GM12878 (cell line): ENCODE measurements around the gene CREG2. TPM values are rescaled to one million over a fixed set of nuclear protein-coding genes. Genes with fewer than 3 reads are reported as not detected.

Experiments used
- ATAC-seq: fragments of 200-7000 bp; cut with Tn5 transposase; 3 replicates; pipeline ENCODE4 v1.9.1; 2020; ENCODE audit warnings: mild to moderate bottlenecking, moderate library complexity
- BruUV-seq: library from RNA; stranded (reverse); fragments of 400-500 nt; replicated peaks from 2 replicates; lab custom pipeline; 2021; lab: Mats Ljungman, UMichigan
- CTCF ChIA-PET: fragments of 300-600 bp; sonication (Branson Sonifier 250); formaldehyde crosslinking; extraction: SDS; loops from one replicate; lab custom pipeline; 2021; ENCODE audit warnings: inconsistent platforms; lab: Yijun Ruan, JAX
- POLR2A ChIA-PET: fragments of 350-600 bp; formaldehyde crosslinking; extraction: SDS; loops from one replicate; lab custom pipeline; 2021; ENCODE audit warnings: inconsistent platforms; lab: Charles Lee
- RAD21 ChIA-PET: fragments of 300-600 bp; sonication (Branson Sonifier 250); formaldehyde crosslinking; loops from one replicate; lab custom pipeline; 2023; ENCODE audit warnings: antibody characterized with exemption; ENCODE audit not compliant: unreplicated experiment; lab: Charles Lee
- SMC1A ChIA-PET: fragments of 300-600 bp; sonication (Branson Sonifier 250); formaldehyde crosslinking; loops from one replicate; lab custom pipeline; 2023; ENCODE audit not compliant: unreplicated experiment, uncharacterized antibody; lab: Charles Lee
- DNase-seq: peaks from one replicate; pipeline ENCODE4 v3.0.0-alpha.2; 2011; ENCODE audit warnings: low read depth, low spot score
- FAIRE-seq: peaks from 3 replicates; lab custom pipeline; 2011; peaks lifted over from hg19 to GRCh38; lab: Jason Lieb, UNC
- H2AFZ ChIP-seq: 2 replicates; pipeline ENCODE4 v1.6.0; 2011; ENCODE audit warnings: low read depth, low read length, control low read depth; ENCODE audit not compliant: control insufficient read depth
- H3K27ac ChIP-seq: 2 replicates; pipeline ENCODE4 v1.5.1; 2011; ENCODE audit warnings: control low read depth; ENCODE audit not compliant: control insufficient read depth, insufficient read depth
- H3K27me3 ChIP-seq, 2 experiments: replicated peaks in 1 of 2; 2 replicates each; pipeline versions ENCODE4 v1.6.0 to v1.6.1; 2011; ENCODE audit warnings: low read length in 1 of 2; ENCODE audit not compliant: control insufficient read depth in 2 of 2, insufficient read depth in 2 of 2
- H3K36me3 ChIP-seq, 2 experiments: 2 replicates each; pipeline ENCODE4 v1.5.1; 2011; ENCODE audit warnings: low read length in 1 of 2; ENCODE audit not compliant: control insufficient read depth in 2 of 2, insufficient read depth in 2 of 2
- H3K4me1 ChIP-seq: 2 replicates; pipeline ENCODE4 v1.6.1; 2011; ENCODE audit warnings: mild to moderate bottlenecking, low read length, moderate library complexity, mixed read lengths; ENCODE audit not compliant: control insufficient read depth, insufficient read depth
- H3K4me2 ChIP-seq: 2 replicates; pipeline ENCODE4 v1.6.0; 2011; ENCODE audit warnings: control low read depth; ENCODE audit not compliant: control insufficient read depth, insufficient read depth
- H3K4me3 ChIP-seq: fragments of 200-600 bp; sonication (generic); 2 replicates; pipeline ENCODE4 v1.5.1; 2016
- H3K79me2 ChIP-seq: 2 replicates; pipeline ENCODE4 v1.6.0; 2011; ENCODE audit warnings: low read length; ENCODE audit not compliant: control insufficient read depth, insufficient read depth
- H3K9ac ChIP-seq: 2 replicates; pipeline ENCODE4 v1.8.0; 2011; ENCODE audit warnings: low read length, control low read depth, mixed read lengths; ENCODE audit not compliant: control insufficient read depth, insufficient read depth
- H3K9me3 ChIP-seq: replicated peaks from 3 replicates; pipeline ENCODE4 v1.5.1; 2011; ENCODE audit warnings: mild to moderate bottlenecking, low read length; ENCODE audit not compliant: control insufficient read depth, insufficient read depth
- H4K20me1 ChIP-seq: 2 replicates; pipeline ENCODE4 v1.6.0; 2011; ENCODE audit not compliant: control insufficient read depth, insufficient read depth
- ATF7 ChIP-seq: fragments of 450-650 bp; IDR thresholded peaks from 2 replicates; pipeline ENCODE4 v1.6.1; 2016; ENCODE audit warnings: low read depth, mild to moderate bottlenecking
- CHD1 ChIP-seq: IDR thresholded peaks from 2 replicates; pipeline ENCODE4 v1.6.1; 2012; ENCODE audit warnings: low read depth, low read length, improper control_type of control experiment
- CHD4 ChIP-seq: fragments of 200-600 bp; sonication (generic); IDR thresholded peaks from 2 replicates; pipeline ENCODE4 v1.6.1; 2016; ENCODE audit warnings: mild to moderate bottlenecking
- DPF2 ChIP-seq: fragments of 450-650 bp; IDR thresholded peaks from 2 replicates; pipeline ENCODE4 v1.6.1; 2017; ENCODE audit warnings: mild to moderate bottlenecking
- EZH2 ChIP-seq: IDR thresholded peaks from 2 replicates; pipeline ENCODE4 v1.6.1; 2012; ENCODE audit warnings: low read depth, mild to moderate bottlenecking, control low read depth, inconsistent platforms, low read length, borderline replicate concordance; ENCODE audit not compliant: control insufficient read depth
- MEF2A ChIP-seq: IDR thresholded peaks from 2 replicates; pipeline ENCODE4 v1.6.1; 2011; ENCODE audit warnings: low read depth, mild to moderate bottlenecking, low read length, moderate library complexity; ENCODE audit not compliant: insufficient read depth
- RFX5 ChIP-seq: IDR thresholded peaks from 2 replicates; pipeline ENCODE4 v1.6.1; 2011; ENCODE audit warnings: low read depth, low read length, improper control_type of control experiment
- STAT3 ChIP-seq: IDR thresholded peaks from 2 replicates; pipeline ENCODE4 v1.6.1; 2011; ENCODE audit warnings: low read depth, low read length, improper control_type of control experiment
- ZNF24 ChIP-seq: fragments of 450-650 bp; IDR thresholded peaks from 2 replicates; pipeline ENCODE4 v1.6.1; 2017; ENCODE audit warnings: antibody characterized with exemption, mild to moderate bottlenecking
- WGBS: methylation state at CpG from one replicate; pipeline ENCODE4 v1.1.6; 2016; ENCODE audit warnings: low lambda C conversion rate; ENCODE audit not compliant: insufficient replicate concordance, insufficient coverage; ENCODE audit errors: missing lambda C conversion rate; 5-methylcytosine and 5-hydroxymethylcytosine counted together
- in situ Hi-C: fragments of 300-500 bp; cut with MboI; formaldehyde crosslinking; loops from 9 replicates; pipeline ENCODE4 v1.14.3; 2018; ENCODE audit warnings: mixed read lengths
- intact Hi-C: fragments of 100-400 bp; cut with micrococcal nuclease; formaldehyde crosslinking; loops from one replicate; pipeline ENCODE4 v1.14.2; 2022; ENCODE audit not compliant: unreplicated experiment
- polyA plus RNA-seq, 11 experiments: library from polyadenylated mRNA; depleted of rRNA in 4 of 11; unstranded in 6 of 11; stranded (reverse) in 5 of 11; fragments of >200 nt; fragmentation: Nextera tagmentation in 4 of 11; fragmentation: Illumina TruSeq in 1 of 11; extraction: Ambion mirVana in 4 of 11; extraction: Trizol in 1 of 11; gene quantifications; 1 replicate in 1 of 11; 2 replicates in 10 of 11; pipeline versions ENCODE4 v1.2.1 to v1.2.3, GENCODE V29; 2011 to 2016; ENCODE audit warnings: inconsistent platforms in 2 of 11, missing spikeins in 2 of 11, low read depth in 1 of 11
- total RNA-seq, 4 experiments: library from RNA; depleted of rRNA in 3 of 4; stranded (reverse); fragments of >200 nt in 3 of 4; fragmentation: Illumina TruSeq in 1 of 4; extraction: Trizol in 1 of 4; gene quantifications; 2 replicates each; pipeline versions ENCODE4 v1.2.1 to v1.2.3, GENCODE V29; 2013 to 2021
- TF ChIP-seq, protein P1 (sequence below): IDR thresholded peaks from 2 replicates; pipeline ENCODE4 v1.6.1; 2011; ENCODE audit warnings: low read depth, low read length, improper control_type of control experiment, borderline replicate concordance
- TF ChIP-seq, protein P2 (sequence below): fragments of 450-650 bp; IDR thresholded peaks from 2 replicates; pipeline ENCODE4 v1.6.1; 2018; ENCODE audit warnings: mild to moderate bottlenecking, low read depth, moderate library complexity; ENCODE audit not compliant: partially characterized antibody
- TF ChIP-seq, protein P3 (sequence below): IDR thresholded peaks from 2 replicates; pipeline ENCODE4 v1.6.1; 2012; ENCODE audit warnings: low read depth, low read length, improper control_type of control experiment

The CREG2 gene
- total and polyA plus RNA-seq, 10 of the 15 experiments (the other 5 are each of a cell fraction or from before 2014, with no cell fraction given) = not detected

DNA sequence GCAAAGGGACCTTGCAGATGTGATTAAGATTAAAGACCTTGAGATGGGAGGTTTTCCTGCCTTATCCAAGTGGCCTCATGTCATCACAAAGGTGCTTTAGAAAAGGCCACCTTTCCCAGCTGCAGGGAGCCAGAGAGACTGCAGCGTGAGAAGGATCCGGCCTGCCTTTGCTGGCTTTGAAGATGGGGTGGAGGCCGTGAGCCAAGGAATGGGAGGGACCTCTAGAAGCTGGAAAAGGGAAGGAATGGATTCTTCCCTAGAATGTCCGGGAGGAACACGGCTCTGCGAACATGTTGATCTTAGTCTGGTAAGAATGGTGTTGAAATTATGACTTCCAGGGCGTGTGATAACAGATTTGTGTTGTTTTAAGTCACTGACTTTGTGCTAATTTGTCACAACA, 39.9 kb upstream of the CREG2 start:
- no peak for FAIRE-seq
- Histone ChIP-seq H4K20me1 (no peaks in the 10 kb centered on the region), H3K4me3 (no peak overlapping the region), H3K9ac (no peak overlapping the region), H3K79me2 (no peaks in the 10 kb centered on the region), H3K4me2 (no peak overlapping the region), H3K4me1 (no peaks in the 10 kb centered on the region), H3K9me3 (no peaks in the 10 kb centered on the region), H2AFZ (no peak overlapping the region), H3K27me3 (no peaks in the 10 kb centered on the region; a peak in 2 of 4 replicates)
- ChIA-PET POLR2A (no interaction called here), CTCF (no interaction called here)
- no TSS peak for BruUV-seq
- no peak for TF ChIP-seq ZNF24
- TF ChIP-seq, protein P1, sequence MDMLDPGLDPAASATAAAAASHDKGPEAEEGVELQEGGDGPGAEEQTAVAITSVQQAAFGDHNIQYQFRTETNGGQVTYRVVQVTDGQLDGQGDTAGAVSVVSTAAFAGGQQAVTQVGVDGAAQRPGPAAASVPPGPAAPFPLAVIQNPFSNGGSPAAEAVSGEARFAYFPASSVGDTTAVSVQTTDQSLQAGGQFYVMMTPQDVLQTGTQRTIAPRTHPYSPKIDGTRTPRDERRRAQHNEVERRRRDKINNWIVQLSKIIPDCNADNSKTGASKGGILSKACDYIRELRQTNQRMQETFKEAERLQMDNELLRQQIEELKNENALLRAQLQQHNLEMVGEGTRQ = no peak
- no peak for TF ChIP-seq MEF2A
- TF ChIP-seq ATF7 = no peak
- TF ChIP-seq CHD4 = no peak
- TF ChIP-seq STAT3 = no peak
- no peak for TF ChIP-seq DPF2
- TF ChIP-seq, protein P2, sequence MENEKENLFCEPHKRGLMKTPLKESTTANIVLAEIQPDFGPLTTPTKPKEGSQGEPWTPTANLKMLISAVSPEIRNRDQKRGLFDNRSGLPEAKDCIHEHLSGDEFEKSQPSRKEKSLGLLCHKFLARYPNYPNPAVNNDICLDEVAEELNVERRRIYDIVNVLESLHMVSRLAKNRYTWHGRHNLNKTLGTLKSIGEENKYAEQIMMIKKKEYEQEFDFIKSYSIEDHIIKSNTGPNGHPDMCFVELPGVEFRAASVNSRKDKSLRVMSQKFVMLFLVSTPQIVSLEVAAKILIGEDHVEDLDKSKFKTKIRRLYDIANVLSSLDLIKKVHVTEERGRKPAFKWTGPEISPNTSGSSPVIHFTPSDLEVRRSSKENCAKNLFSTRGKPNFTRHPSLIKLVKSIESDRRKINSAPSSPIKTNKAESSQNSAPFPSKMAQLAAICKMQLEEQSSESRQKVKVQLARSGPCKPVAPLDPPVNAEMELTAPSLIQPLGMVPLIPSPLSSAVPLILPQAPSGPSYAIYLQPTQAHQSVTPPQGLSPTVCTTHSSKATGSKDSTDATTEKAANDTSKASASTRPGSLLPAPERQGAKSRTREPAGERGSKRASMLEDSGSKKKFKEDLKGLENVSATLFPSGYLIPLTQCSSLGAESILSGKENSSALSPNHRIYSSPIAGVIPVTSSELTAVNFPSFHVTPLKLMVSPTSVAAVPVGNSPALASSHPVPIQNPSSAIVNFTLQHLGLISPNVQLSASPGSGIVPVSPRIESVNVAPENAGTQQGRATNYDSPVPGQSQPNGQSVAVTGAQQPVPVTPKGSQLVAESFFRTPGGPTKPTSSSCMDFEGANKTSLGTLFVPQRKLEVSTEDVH = no peak
- no peak for TF ChIP-seq CHD1
- TF ChIP-seq RFX5 = no peak
- TF ChIP-seq EZH2 = no peak
- TF ChIP-seq, protein P3, sequence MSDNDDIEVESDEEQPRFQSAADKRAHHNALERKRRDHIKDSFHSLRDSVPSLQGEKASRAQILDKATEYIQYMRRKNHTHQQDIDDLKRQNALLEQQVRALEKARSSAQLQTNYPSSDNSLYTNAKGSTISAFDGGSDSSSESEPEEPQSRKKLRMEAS = no peak
- TF ChIP-seq, all 136 proteins: peak for 0
- SMC1A ChIA-PET = interaction anchor here (1.2 kb wide), 1 partner anchor 400 kb away, joined by 3 read pairs; no protein-coding TSS in a partner anchor
- no peaks in the 10 kb centered on the region for H3K36me3 ChIP-seq
- no peak overlapping the region for H3K27ac ChIP-seq
- no peak for DNase-seq
- WGBS = 42% methylated on average over 7 of the region's 7 CpGs
- ATAC-seq = no peak
- intact Hi-C loops (no loop called here), in situ Hi-C loops (no loop called here)
- RAD21 ChIA-PET = no interaction called here
